HG02610 (cell line): ENCODE data around the gene SMIM33.
A peak's percentile ranks its signal among the peaks of the same experiment; 100 is the strongest.
"Not testable (repeated sequence)": the region's sequence is repeated elsewhere in the genome, so short reads cannot be mapped to it uniquely, and the experiment has no call there.

ENCODE experiments used
- ATAC-seq: cut with Tn5 transposase; IDR thresholded peaks from one replicate; pipeline ENCODE4 v1.9.1; 2021; ENCODE audit warnings: mild to moderate bottlenecking, moderate library complexity; ENCODE audit not compliant: unreplicated experiment

Gene SMIM33

GRCh38 chr5:139470821-139471300 is at the start of gene SMIM33:
SMIM33 (plus strand) TSS chr5:139471004; CDS start chr5:139471122, 118 bp downstream.
- no peak for ATAC-seq

DNA sequence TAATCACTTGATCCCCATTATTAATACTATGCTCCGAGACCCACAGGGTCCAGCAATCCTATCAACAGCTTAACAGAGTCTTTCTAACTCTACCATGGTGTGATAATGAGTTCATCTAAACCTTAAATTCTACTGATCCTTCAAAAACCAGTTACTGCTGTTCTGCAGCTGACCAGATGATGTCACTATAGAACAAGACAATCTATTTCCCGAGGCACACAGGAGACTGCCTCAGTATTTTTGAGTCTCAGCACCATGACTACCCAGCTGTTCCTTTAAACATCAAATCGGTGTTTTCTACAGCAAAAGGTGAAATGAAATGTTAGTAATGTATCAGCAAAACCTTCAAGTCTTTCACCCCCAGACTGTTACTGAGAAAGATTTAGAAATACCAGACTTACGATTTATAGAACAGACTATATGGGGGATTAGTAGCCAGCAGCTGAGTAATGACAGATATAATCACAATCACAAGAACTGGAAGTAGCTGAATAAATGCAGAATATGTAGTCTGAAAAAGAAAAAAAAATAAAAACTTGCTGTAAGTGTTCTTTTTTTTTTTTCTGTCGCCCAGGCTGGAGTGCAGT is 48.4 kb upstream of the SMIM33 start:
- ATAC-seq: peak; percentile 83

- no peak for ATAC-seq
Measured at GRCh38 chr5:139425497-139425896, 45.3 kb upstream of the SMIM33 start.

GRCh38 chr5:139426203-139426885 is 44.5 kb upstream of the SMIM33 start:
- no peak for ATAC-seq

DNA sequence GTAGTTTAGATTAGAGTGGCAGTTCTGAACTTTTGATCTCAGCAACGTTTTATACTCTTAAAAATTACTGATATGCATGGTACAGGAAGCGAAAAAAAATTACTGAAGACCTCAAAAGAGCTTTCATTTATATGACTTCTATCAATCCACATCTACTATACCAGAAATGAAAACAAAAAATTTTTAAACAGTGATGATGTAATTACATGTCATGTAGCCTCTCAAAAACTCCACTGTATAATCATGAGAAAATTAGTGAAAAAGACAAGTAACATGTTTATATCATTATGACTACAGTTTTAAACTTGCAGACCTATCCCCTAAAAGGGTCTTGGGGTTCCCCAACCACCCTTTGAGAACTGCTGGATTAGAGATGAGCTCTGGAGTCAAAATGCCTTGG is 40.8 kb upstream of the SMIM33 start:
- no peak for ATAC-seq

- no peak for ATAC-seq
Measured at GRCh38 chr5:139431706-139432105, 39.1 kb upstream of the SMIM33 start.

- ATAC-seq: no peak
Measured at GRCh38 chr5:139435676-139436075, 35.1 kb upstream of the SMIM33 start.

DNA sequence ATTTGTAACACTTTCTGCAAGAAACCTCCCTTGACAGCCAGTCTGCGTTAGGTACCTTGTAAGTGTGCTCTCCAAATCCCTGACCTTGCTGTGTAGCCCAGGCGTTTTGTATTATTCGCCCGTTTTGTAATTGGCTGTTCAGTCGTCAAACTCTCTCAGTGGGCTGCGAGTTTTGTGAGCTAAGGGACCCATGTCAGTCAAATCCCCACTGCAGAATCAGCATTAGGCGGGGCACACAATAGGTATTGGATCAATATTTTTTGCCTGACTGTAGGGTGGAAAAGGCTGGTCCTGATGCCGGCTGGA is 32.1 kb upstream of the SMIM33 start:
- no peak for ATAC-seq

DNA sequence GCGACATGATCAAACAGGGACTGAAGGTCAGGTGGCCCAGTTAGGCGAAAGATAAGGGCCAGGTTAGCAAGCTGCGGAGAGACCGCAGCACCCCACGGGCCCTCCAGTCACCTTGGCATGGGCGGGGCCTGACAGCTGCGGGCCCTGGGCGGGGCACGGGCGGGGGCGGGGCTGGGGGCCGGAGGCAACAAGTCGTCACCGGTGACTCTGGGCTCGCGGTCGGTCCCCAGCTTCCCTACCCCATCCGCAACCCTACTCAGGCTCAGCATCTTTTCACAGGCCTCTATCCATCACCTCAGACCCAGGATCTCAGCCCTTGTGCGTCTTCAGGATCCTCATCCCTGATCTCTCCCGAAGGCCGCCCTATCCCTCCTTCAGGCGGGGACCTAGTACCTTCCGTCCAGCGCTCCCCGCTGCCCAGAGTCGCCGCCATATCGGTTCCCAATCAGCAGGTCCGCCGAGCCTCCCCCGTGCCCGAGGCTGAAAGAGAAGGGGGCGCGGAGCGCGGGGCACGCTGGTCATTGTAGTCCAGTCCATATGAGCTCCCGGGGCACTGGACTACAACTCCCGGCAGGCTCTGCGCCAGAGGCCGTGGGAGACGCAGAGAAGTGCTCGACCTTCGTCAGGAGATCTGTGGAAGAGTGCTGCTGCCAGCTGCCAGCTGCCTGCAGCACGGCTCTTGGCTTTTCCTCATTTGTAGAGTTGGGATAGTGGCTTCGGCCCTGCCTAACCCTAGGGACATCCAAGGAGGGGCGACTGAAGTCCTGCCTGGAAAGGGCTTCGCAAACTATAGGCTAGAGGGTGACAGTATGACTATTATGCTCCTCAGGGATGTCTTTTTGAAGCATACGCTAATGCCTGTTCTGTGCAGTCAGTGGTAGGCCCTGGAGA is 31.5 kb upstream of the SMIM33 start, which contains the start of gene DNAJC18:
DNAJC18 (minus strand) TSS at position 513 of the 891 bp plus-strand sequence; CDS start at position 433, 80 bp downstream.
- peak; percentile 83 for ATAC-seq

DNA sequence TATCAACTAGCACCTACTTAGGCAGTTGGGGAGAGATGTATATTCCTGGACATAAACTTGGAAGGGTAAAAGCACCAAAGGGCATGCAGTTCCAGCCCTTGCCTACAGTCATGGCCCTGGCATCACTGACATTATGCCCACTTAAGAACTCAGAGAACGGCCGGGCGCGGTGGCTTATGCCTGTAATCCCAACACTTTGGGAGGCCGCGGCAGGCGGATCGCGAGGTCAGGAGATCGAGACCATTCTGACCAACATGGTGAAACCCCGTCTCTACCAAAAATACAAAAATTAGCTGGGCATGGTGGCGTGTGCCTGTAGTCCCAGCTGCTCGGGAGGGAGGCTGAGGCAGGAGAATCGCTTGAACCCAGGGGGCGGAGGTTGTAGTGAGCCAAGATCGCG is 30.4 kb upstream of the SMIM33 start:
- ATAC-seq: not testable (repeated sequence)

DNA sequence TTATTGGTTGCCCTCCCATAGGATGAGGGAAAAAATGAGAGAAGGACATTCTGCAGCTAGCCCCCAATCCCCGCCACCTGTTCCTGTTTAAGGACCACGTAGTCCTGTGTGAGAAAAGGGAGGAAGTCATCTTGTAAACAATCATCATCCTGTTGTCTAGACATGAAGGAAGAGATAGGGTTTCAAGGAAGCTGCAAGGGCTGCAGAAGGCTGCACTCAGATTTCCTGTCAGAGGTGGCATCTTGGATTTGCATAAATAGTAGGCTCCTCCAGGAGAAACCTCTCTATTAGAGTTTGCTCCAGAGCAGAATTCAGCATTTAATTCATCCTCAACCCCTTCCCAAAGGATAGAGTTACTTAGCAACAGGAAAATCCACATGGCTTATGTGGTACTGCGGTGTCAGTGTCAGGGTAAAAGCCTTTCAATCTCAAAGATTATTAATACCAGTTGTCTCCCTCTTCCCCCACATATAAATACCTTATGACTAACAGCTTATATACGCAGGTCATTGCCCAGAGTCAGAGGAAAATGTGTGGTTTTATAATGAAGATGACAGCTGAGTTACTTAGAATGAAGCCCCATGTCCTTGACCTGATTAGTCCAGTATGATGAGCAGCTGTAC is 26.9 kb upstream of the SMIM33 start:
- ATAC-seq: no peak

DNA sequence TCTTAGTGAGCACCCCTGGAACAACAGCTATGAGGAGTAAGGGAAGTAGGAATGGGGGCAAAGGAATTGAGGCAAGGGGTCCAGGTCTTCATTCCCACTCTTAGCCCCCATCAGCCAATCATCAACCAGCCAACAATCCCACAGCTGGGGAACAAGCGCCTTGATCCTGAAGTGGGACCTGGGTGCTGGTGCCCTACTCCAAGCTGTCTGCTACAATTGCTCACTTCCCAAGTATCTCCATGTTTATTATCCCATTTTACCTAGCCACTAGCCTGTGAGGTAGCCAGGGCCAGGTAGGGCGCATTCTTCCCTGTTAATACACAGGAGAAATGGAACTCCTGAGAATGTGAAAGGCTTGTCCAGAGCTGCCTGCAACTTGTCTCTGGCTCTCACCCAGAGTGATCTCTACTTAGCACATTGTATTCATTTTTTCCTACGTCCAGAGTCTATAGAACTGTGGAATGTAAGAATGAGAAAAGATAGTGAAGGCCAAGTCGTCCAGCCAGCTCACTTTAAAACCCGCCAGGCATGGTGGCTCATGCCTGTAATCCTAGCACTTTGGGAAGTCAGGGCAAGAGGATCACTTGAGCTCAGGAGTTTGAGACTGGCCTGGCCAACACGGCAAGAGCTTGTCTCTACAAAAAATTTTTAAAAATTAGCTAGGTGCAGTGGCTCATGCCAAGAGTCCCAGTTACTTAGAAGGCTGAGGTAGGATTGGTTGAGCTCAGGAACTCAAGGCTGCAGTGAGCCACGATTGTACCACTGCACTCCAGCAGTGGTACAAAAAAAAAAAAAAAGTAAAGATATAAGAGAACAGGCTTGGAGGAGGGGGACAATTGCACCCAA is 25.3 kb upstream of the SMIM33 start:
- ATAC-seq: no peak

GRCh38 chr5:139446956-139447779 is 23.6 kb upstream of the SMIM33 start:
- peak; percentile 72 for ATAC-seq

GRCh38 chr5:139451176-139451575 is 19.6 kb upstream of the SMIM33 start:
- ATAC-seq: no peak

DNA sequence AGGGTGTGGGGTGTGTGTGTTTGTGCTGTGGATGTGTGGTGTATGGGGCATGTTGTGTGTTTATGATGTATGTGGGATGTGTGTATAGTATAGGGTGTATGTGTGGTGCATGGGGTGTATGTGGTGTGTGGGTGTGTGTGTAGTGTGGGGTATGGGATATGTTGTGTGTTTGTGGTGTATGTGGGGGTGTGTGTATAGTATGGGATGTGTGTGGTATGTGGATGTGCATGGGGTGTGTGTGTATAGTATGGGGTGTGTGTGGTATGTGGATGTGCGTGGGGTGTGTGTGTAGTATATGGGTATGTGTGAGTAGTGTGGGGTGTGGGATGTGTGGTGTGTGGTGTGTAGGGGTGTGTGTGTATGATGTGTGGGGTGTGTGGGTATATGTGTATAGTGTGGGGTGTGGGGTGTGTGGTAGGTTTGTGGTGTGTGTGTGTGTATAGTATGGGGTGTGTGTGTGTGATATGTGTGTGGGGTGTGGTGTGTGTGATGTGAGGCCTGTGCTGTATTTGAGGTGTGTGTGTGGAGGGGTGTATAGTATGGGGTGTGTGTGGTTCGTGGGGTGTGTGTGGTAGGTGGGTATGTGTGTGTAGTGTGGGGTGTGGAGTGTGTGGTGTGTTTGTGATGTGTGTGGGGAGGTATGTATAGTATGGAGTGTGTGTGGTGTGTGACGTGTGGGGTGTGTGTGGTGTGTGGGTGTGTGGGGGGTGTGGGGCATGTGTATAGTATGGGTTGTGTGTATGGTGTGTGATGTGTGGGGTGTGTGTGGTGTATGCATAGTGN is 18.7 kb upstream of the SMIM33 start:
- no peak for ATAC-seq

GRCh38 chr5:139453683-139454567 is 16.9 kb upstream of the SMIM33 start:
- no peak for ATAC-seq

- no peak for ATAC-seq
Measured at GRCh38 chr5:139454568-139455290, 16.1 kb upstream of the SMIM33 start.
